ENCODE data around the gene NKX1-1.
A peak's percentile ranks its signal among the peaks of the same experiment; 100 is the strongest.

The NKX1-1 gene

GRCh38 chr4:1364217-1364616 lies 42.0 kb downstream of the NKX1-1 start:
- no peak overlapping the region for H3K4me3 ChIP-seq (ENCODE audit: control insufficient read depth, low read depth, low read length)
- no peak for DNase-seq (ENCODE audit: low read depth)
- TF ChIP-seq, protein P1, sequence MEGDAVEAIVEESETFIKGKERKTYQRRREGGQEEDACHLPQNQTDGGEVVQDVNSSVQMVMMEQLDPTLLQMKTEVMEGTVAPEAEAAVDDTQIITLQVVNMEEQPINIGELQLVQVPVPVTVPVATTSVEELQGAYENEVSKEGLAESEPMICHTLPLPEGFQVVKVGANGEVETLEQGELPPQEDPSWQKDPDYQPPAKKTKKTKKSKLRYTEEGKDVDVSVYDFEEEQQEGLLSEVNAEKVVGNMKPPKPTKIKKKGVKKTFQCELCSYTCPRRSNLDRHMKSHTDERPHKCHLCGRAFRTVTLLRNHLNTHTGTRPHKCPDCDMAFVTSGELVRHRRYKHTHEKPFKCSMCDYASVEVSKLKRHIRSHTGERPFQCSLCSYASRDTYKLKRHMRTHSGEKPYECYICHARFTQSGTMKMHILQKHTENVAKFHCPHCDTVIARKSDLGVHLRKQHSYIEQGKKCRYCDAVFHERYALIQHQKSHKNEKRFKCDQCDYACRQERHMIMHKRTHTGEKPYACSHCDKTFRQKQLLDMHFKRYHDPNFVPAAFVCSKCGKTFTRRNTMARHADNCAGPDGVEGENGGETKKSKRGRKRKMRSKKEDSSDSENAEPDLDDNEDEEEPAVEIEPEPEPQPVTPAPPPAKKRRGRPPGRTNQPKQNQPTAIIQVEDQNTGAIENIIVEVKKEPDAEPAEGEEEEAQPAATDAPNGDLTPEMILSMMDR (conservative IDR thresholded peaks at IDR 0.05; ENCODE audit: control insufficient read depth, insufficient read depth, low read depth, low read length) = no peak

DNA sequence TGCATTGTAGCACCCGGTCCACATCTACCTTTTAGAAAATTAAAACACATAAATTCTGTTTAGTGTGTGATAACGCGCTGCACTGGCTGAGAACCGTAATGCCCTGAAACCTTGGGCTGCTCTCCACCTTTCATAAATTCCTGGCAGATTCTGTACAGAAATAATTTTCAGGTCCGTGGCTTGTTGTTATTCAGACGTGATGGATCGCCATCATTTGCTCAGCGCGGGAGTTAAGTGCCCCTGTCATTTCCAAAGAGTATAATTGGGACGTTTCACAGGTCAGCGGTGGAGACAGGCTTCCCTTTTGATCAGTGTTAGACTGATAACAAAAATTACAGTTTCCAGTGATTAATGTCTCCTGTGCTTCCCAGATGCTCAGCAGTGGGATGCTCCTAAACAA lies 42.7 kb downstream of the NKX1-1 start:
- no peak for DNase-seq (ENCODE audit: low read depth)
- TF ChIP-seq, protein P1 (conservative IDR thresholded peaks at IDR 0.05; ENCODE audit: control insufficient read depth, insufficient read depth, low read depth, low read length) = no peak
- no peak overlapping the region for H3K4me3 ChIP-seq (ENCODE audit: control insufficient read depth, low read depth, low read length)

DNA sequence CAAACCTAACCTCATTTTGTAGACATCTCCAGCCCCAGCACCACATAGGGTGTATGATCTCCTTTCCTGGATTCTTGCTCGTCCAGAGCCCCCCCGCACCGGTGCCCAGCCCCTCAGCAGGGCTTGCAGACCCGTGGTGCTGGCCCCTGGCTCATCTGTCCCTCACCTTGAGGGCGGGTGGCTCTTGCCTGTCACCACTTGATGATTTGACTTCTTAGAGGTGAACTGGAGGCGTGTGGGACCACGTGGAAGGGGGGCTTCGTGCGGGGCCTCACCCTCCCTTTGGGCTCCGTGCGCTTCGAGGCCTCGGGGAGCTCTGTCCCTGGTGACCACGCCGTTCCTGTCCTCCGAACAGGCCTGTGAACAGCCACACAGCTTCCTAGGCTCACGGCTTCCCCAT lies 43.7 kb downstream of the NKX1-1 start:
- DNase-seq (ENCODE audit: low read depth) = no peak
- TF ChIP-seq, protein P1 (conservative IDR thresholded peaks at IDR 0.05; ENCODE audit: control insufficient read depth, insufficient read depth, low read depth, low read length) = no peak
- H3K4me3 ChIP-seq (ENCODE audit: control insufficient read depth, low read depth, low read length) = no peak overlapping the region

GRCh38 chr4:1362046-1362445 lies 44.2 kb downstream of the NKX1-1 start:
- no peak overlapping the region for H3K4me3 ChIP-seq (ENCODE audit: control insufficient read depth, low read depth, low read length)
- TF ChIP-seq, protein P1 (conservative IDR thresholded peaks at IDR 0.05; ENCODE audit: control insufficient read depth, insufficient read depth, low read depth, low read length) = no peak
- DNase-seq (ENCODE audit: low read depth) = no peak

DNA sequence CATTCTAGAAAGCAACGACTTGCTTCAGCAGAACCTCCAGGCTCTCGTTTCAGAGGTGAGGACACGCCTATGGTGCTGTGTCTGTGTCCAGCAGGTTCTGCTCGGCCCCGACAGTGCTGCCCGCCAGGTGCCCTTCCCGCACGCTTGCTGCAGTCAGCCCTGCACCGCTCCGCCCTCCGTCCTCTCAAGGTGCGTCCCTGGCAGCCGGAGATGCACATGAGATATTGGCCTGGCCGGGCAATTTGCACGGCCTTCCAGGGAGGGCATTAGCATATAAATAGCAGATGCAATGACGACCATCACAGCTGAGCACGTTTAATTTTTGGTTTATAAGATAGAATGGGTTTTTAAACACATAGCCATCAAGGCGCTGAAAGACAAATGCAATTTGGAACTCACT lies 44.8 kb downstream of the NKX1-1 start:
- no peak for DNase-seq (ENCODE audit: low read depth)
- no peak overlapping the region for H3K4me3 ChIP-seq (ENCODE audit: control insufficient read depth, low read depth, low read length)
- TF ChIP-seq, protein P1 (conservative IDR thresholded peaks at IDR 0.05; ENCODE audit: control insufficient read depth, insufficient read depth, low read depth, low read length) = no peak

DNA sequence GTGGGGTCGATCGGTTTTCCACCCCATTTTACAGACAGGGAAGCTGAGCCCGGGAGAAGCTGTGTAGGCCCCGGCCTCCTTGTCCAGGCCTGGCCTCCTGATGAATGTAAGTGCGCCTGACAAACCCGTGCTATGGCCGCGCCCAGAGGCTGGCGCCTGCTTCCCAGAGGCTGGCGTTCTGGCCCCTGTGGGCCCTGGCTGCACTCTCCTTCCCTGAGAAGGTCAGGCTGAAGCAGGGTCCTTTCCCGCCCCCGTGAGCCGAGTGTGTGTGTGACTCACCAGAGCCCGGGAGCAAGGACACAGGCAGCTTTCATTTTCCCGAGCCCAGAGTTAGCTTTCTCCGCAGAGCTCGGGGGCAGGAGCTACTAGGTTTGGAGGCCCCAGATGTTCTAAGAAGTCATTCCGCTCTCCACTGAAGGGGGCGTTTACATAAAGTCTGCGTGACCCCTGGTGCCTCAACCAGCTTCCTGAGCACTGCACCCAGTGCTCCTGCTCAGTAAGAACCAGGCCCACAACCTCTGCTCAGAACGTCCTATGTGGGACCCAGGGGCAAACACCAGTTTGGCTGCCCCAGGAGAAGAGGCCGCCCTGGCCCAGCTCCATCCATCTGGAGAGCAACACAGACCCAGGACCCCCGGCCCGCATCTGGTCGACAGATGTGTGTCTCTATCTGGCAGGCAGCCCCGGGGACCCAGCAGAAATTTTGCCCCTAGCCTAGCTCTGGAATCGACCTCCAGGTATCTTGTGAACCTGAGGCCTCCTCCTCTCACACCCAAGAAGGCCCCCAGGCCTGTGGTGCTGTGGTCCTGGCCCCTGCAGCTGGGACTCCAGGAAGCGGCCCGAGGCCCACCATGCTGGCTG lies 45.6 kb downstream of the NKX1-1 start:
- TF ChIP-seq, protein P1 (conservative IDR thresholded peaks at IDR 0.05; ENCODE audit: control insufficient read depth, insufficient read depth, low read depth, low read length) = no peak
- peak; percentile 73 for DNase-seq (ENCODE audit: low read depth)
- no peak overlapping the region for H3K4me3 ChIP-seq (ENCODE audit: control insufficient read depth, low read depth, low read length)
